Measurements from ENCODE around the gene IL1B. TPM values are rescaled to one million over a fixed set of nuclear protein-coding genes. Genes with fewer than 3 reads are reported as not detected.
"Not testable (repeated sequence)": the region's sequence is repeated elsewhere in the genome, so short reads cannot be mapped to it uniquely, and the experiment has no call there.

Gene IL1B
- total RNA-seq, 1 experiment from 2014 or later: 0.69 TPM

DNA sequence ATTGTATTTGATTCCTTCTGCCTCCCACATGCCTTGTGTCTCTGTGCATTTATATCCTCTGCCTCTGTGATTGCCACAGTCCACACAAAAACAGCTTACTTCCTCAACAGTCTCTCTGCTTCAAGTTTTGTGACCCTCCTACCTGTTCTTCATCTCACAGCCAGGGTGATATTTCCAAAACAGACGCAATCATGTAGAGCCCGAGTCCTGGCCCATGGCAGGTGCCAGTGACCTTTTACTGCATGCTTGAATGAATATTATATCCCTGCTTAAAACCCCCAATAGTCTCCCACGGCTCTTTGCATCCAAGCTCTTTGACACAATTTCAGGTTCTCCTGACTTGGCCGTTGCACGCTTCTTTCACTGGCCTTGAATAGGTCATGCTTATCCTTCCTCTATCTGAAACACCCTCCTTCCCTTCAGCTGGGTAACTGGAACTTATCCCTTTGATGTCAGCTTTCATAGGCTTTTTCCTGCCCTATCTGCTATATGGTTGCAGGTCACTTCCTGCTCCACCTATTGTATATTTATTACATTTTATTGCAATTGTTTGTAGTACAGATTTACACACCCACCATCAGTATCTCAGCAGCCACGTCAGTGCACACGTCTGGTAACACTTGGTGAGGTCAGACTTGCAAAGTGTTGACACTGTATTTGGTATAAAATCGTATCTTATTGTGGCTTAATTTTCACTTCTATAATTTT is 29.7 kb upstream of the IL1B start:
- DNase-seq (ENCODE audit: low read depth, low spot score): no peak
- in situ Hi-C loops (cut with HindIII; ENCODE audit: low pct_unique_long_range_greater_than_20kb, low sequenced_read_pairs): no loop called here

DNA sequence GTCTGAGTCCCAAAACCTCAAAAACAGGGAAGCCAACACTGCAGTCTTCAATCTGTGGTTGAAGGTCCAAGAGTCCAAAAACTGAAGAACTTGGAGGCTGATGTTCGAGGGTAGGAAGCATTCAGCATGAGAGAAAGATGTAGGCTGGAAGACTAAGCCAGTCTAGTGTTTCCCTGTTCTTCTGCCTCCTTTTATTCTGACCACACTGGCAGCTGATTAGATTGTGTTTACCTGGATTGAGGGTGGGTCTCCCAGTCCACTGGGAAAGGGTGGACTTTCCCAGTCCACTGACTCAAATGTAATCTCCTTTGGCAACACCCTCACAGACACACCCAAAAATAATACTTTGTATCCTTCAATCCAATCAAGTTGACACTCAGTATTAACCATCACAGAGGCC is 27.5 kb upstream of the IL1B start:
- no peak for DNase-seq (ENCODE audit: low read depth, low spot score)
- in situ Hi-C loops (cut with HindIII; ENCODE audit: low pct_unique_long_range_greater_than_20kb, low sequenced_read_pairs): no loop called here

DNA sequence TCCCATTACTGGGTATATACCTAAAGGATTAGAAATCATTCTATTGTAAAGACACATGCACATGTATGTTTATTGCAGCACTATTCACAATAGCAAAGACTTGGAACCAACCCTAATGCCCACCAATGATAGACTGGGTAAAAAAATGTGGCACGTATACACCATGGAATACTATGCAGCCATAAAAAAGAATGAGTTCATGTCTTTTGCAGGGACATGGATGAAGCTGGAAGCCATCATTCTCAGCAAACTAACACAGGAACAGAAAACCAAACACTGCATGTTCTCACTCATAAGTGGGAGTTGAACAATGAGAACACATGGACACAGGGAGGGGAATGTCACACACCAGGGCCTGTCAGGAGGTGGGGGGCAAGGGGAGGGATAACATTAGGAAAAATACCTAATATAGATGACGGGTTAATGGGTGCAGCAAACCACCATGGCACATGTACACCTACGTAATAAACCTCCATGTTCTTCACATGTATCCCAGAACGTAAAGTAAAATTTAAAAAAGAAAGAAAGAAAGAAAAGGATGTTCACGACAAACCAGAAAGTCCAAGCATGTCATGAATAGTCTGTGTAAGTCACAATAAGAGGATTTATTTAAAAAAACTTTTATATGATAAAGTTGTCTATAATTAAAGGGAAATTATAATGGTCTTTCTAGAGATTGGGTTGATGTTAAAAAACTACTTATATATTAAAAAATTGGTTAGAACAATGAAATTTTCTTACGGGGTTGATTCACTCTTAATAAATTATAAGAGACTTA is 23.0 kb upstream of the IL1B start:
- in situ Hi-C loops (cut with HindIII; ENCODE audit: low pct_unique_long_range_greater_than_20kb, low sequenced_read_pairs); DNase-seq (ENCODE audit: low read depth, low spot score): not testable (repeated sequence)

DNA sequence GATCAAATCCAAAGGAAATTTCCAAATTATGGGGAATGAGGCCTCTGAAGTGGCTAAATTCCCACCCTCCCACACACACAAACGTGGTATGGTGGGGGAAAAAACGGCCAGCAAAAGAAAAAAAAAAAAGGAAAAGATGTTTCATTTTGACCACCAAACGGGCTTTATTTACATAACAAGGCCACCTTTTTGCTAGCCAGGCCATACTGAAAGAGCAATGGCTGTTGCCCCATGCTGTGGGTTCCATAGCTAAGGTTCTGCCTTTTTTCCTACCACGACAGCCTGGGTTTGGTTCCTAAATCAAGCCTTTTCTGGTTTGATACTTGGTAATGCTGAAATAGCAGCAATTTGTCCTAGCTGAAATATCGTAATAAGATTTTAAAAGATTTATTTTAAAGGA is 14.0 kb upstream of the IL1B start:
- in situ Hi-C loops (cut with HindIII; ENCODE audit: low pct_unique_long_range_greater_than_20kb, low sequenced_read_pairs): no loop called here
- no peak for DNase-seq (ENCODE audit: low read depth, low spot score)

DNA sequence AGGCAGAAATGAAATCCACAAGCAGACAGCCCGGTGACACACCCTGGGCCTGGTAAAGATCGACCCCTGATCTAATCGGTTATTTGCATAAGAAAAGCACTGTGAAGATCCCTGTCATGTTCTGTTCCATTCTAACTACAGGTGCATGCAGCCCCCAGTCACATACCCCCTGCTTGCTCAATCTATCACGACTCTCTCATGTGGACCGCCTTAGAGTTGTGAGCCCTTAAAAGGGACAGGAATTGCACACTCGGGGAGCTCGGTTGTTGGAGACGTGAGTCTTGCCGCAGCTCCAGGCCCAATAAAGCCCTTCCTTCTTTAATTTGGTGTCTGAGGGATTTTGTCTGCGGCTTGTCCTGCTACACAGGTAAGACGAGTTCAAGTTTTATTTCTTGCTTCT is 13.4 kb upstream of the IL1B start:
- in situ Hi-C loops (cut with HindIII; ENCODE audit: low pct_unique_long_range_greater_than_20kb, low sequenced_read_pairs): no loop called here
- no peak for DNase-seq (ENCODE audit: low read depth, low spot score)

DNA sequence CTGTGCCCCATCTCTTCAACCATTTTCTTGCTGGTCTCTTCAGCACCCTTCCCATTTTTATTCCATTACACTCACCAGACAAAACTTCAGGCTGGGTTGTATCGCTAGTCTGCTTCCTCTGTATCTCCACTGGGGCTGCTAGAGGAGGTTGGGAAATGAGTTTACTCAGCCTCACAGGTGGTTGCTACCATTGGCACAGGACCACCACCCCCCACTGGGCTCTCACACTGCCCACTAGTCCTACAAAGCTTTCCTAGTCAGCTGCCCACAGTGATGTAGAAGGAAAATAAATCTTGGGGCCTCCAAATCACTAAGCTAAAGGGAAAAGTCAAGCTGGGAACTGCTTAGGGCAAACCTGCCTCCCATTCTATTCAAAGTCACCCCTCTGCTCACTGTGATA is 12.3 kb upstream of the IL1B start:
- DNase-seq (ENCODE audit: low read depth, low spot score): no peak
- in situ Hi-C loops (cut with HindIII; ENCODE audit: low pct_unique_long_range_greater_than_20kb, low sequenced_read_pairs): no loop called here

DNA sequence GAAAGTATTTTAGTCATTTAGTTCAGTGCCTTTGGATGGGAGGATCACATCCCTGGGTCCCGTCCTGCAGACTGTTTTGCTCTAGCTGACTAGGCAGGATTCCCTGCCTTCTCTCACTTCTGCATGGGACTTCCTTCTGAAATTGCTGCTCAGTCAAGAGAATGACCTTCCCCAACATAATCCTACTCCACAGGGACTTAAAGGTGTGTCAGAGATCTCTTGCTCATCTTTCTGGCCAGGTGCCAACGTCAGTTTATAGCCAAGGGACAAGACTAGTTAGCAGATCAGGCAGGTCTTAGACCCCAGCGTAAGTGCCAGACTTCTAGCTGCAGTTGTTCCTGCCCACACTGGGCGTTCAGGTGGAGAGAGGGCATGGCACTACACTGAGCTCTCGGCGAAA is 9.5 kb upstream of the IL1B start:
- in situ Hi-C loops (cut with HindIII; ENCODE audit: low pct_unique_long_range_greater_than_20kb, low sequenced_read_pairs): no loop called here

DNA sequence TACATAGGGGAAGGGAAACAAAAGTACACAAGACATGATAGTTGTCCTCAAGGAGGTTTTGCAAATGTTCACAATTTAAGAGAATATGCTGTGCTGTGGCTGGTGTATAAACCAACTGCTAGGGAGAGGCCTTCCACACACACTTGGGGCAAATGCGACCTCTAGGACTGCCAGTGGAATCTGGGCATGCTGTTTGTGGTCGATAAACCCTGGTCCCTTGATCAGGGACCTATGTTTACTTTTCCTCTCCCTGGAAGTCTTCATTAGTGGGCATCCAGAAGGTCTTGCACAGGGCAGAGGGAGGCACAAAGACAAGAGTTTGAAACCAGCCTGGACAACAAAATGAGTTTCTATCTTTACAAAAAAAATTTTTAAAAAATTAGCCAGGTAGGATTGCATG is 7.3 kb upstream of the IL1B start:
- DNase-seq (ENCODE audit: low read depth, low spot score): no peak
- in situ Hi-C loops (cut with HindIII; ENCODE audit: low pct_unique_long_range_greater_than_20kb, low sequenced_read_pairs): no loop called here

More for the DNA sequence above, 9.5 kb upstream of the IL1B start:
- no peak for DNase-seq (ENCODE audit: low read depth, low spot score)

DNA sequence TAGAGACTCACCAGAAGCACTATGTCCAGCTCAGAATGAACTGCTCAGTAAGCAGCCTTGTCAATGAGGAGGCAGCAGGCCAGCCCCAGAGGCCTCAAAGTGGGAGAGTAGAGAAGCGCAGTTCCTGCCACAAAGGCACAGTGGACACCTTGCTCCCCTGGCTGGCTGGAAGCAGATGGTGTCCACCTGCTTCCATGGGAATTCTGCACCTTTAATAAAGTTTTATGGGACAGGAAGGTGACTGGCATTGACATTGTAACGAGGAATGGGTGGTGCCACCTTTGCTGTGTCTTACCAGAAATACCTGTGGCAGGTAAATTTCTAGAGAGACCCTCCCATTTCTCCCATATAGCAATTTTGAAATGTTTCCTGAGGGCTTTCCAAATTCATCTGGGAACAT is 6.7 kb upstream of the IL1B start:
- no peak for DNase-seq (ENCODE audit: low read depth, low spot score)
- in situ Hi-C loops (cut with HindIII; ENCODE audit: low pct_unique_long_range_greater_than_20kb, low sequenced_read_pairs): no loop called here

DNA sequence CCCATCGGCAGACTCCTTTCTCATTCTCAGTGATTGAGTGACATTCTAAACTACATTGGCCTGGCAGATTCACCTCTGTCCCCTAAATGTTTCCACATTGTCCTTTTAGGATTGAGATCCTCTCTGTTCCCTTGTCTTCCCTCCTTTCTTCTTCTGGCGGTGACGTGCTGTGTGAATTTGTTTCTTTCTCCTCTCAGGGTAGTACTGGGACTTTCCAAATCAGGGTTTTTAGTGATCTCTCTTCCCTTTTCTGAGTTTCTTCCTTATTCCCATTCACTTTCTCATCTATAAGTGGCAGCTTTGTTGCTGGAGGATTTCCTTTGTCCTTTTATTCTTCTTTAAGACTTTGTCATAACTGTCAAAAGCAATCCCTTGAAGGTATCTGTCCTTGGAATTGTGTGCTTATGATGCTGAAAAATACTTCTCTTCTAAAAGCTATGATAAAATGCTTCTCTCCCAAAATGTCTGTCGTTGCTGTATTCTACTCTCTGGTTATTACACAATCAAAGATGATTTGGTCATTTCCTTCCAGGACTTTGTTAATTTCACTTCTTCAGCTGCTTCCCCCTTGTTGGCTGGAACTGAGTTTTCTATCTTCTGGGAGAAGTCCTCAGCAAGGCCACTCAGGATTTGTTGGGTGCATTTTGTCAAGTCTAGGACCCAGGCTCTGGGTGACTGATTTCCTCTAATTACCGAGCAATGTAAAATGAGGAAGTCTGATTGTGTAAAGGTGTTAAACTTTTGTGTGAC is 4.9 kb upstream of the IL1B start:
- DNase-seq (ENCODE audit: low read depth, low spot score): no peak
- in situ Hi-C loops (cut with HindIII; ENCODE audit: low pct_unique_long_range_greater_than_20kb, low sequenced_read_pairs): no loop called here

DNA sequence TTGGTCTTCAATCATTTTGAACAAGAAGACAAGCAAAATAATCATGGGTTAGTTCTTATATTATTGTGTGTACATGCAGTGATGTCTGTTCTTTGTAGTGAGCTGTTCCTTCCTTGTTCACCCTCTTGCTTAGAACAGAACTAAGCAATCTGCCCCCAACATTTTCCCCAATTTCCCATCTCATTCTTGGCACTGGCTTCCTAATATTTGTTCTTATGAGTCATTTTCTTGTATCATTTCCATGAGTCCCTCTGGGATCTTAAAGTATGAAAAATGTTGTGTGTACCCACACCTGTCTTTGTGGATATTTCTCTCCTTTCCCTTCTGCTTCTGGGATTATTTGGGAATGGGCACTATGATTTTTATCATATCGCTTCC is 3.5 kb upstream of the IL1B start:
- DNase-seq (ENCODE audit: low read depth, low spot score): no peak
- in situ Hi-C loops (cut with HindIII; ENCODE audit: low pct_unique_long_range_greater_than_20kb, low sequenced_read_pairs): no loop called here

DNA sequence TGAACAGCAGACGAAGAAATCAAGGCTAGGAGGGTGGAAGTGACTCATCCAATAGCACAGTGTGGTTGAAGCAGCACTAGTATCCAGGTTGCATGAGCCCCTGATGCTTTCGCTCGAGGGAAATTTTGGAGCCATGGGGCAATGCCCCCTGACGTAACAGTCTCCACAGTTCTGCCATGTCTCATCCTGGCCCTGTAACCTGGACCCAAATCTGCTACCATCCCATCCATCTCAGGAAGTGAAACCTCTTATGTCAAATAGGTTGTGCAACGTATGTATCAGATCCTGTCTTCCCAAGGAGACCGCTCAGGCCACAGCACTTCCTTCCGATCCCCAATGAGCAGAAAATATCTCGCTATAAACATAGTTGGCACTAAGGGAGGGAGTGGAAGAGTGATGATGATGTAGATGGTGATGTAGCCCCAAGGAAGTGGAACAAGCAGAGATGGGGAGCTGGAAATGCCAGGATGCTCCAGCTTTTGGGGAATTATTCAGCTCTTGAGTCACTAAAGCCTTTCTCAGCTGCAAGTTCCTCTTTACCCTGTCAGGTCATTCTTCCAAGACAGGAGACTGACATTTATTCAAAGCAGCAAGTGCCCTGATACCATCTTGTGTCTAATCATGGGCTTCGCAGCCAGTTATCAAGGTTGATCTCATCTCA is 3.0 kb upstream of the IL1B start:
- DNase-seq (ENCODE audit: low read depth, low spot score): no peak
- in situ Hi-C loops (cut with HindIII; ENCODE audit: low pct_unique_long_range_greater_than_20kb, low sequenced_read_pairs): no loop called here

DNA sequence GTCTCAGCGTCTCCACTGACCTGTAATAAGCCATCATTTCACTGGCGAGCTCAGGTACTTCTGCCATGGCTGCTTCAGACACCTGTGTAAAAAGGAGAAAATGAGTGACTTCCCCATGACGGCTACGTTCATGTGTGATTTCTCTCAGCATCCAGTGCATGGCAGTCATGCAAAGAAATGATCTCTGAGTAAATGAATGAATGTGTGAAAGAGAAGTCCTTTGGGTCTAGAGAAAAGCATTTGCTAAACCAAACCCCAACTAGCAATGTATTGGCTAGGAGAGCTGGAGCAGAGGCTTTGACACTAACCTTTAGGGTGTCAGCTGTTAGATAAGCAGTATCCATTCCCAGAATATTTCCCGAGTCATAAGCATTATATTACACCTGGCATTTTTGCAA is 417 bp downstream of the IL1B start:
- in situ Hi-C loops (cut with HindIII; ENCODE audit: low pct_unique_long_range_greater_than_20kb, low sequenced_read_pairs): no loop called here
- no peak for DNase-seq (ENCODE audit: low read depth, low spot score)

DNA sequence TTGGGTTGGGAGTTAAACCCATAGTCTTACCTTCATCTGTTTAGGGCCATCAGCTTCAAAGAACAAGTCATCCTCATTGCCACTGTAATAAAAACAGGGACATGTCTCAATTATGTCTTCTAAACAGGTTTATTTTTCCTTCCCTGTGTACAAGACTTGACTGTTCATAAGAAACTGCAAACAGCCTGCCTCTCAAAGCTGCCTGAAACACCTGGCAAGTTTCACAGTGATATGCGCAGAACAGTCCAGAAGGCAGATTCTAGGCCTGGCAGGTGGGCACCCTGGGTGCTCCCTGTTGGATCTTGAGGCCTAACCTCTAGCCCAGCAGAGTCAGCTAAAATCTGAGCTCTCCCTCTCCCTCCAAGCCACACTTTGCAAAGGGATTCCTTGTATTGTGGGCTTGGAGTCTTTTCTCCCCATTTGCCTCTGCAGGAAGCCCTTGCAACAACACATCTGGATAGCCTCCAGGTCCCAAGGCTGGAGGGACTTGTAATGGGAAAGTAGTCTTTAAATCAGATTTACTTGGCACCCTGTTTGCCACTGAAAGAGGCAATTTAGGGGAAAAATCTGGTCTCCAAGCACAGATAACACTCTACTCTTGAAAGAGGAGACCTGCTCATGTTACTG is 930 bp downstream of the IL1B start:
- in situ Hi-C loops (cut with HindIII; ENCODE audit: low pct_unique_long_range_greater_than_20kb, low sequenced_read_pairs): no loop called here
- no peak for DNase-seq (ENCODE audit: low read depth, low spot score)

DNA sequence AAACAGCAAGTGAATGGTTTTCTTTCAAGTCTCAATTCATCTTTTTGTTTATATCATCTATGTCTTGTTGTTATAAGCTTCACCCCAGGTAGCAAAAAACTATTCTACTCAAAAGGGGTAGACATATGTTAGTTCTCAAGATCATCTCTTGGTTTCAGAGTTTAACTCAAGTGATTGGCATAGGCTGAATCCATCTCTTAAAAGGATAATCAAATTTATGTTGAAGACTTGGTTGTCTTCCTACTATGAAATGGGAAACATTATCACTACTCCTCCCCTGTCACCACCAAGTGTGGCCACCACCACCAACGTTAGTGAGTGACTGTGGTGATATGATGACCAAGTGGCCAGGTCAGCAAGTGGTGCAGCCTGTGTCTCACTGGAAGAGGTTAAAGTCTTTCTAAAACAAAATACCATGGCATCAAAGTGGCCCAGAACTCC is 1.5 kb downstream of the IL1B start:
- in situ Hi-C loops (cut with HindIII; ENCODE audit: low pct_unique_long_range_greater_than_20kb, low sequenced_read_pairs): no loop called here
- DNase-seq (ENCODE audit: low read depth, low spot score): no peak

DNA sequence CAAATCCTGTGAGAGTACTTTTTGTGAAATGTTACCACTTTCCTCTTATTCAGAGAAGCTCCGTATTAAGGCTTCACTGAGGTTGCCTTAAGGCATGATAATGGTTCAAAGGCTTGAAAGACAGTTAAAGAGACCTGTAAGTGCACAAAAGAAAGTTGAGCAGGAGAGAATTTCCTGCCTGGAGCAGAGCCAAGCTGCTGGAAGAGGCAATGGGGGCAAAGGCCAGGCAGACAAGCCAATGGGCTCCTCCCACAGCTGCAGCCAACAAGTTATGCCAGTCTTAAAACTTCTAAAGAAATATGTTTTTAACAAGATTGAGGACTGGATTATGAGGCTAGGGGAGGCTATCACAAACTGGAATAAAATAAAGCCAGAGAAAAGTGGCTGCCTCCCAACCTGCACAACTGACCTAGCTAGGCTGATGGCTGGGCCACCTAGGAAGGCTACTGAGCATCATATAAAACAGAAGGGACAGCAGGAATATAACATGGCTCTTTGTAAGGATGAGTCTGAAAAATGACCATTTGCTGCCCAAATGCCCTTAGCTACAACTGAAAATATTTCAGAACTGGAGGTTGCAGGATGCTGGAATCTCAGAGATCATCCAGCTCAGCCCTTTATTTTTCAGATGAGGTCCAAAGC is 2.1 kb downstream of the IL1B start:
- in situ Hi-C loops (cut with HindIII; ENCODE audit: low pct_unique_long_range_greater_than_20kb, low sequenced_read_pairs): no loop called here
- no peak for DNase-seq (ENCODE audit: low read depth, low spot score)

DNA sequence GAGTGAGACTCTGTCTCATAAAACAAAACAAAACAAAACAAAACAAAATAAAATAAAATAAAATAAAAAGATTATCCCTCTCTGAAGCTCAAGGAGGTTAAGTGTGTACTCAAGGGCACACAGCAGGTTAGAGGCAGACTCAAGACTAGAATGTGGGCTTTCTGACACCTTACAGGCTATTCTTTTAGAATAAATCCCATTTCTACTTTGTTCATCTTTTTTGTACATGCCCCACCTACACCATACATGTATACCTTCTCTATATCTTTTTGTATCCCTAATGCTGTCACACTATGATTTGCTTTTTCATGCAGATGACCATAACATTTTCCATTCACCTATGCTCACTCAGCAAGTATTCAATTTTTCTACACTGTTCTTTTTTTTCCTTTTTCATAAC is 2.6 kb downstream of the IL1B start:
- no peak for DNase-seq (ENCODE audit: low read depth, low spot score)
- in situ Hi-C loops (cut with HindIII; ENCODE audit: low pct_unique_long_range_greater_than_20kb, low sequenced_read_pairs): no loop called here
